ENCODE data around the gene GHR.
A peak's percentile ranks its signal among the peaks of the same experiment; 100 is the strongest.
"Not testable (repeated sequence)": the region's sequence is repeated elsewhere in the genome, so short reads cannot be mapped to it uniquely, and the experiment has no call there.

GHR gene

GRCh38 chr5:42569953-42570548 is 146.8 kb downstream of the GHR start:
- DNase-seq (ENCODE audit: low spot score): no peak

DNA sequence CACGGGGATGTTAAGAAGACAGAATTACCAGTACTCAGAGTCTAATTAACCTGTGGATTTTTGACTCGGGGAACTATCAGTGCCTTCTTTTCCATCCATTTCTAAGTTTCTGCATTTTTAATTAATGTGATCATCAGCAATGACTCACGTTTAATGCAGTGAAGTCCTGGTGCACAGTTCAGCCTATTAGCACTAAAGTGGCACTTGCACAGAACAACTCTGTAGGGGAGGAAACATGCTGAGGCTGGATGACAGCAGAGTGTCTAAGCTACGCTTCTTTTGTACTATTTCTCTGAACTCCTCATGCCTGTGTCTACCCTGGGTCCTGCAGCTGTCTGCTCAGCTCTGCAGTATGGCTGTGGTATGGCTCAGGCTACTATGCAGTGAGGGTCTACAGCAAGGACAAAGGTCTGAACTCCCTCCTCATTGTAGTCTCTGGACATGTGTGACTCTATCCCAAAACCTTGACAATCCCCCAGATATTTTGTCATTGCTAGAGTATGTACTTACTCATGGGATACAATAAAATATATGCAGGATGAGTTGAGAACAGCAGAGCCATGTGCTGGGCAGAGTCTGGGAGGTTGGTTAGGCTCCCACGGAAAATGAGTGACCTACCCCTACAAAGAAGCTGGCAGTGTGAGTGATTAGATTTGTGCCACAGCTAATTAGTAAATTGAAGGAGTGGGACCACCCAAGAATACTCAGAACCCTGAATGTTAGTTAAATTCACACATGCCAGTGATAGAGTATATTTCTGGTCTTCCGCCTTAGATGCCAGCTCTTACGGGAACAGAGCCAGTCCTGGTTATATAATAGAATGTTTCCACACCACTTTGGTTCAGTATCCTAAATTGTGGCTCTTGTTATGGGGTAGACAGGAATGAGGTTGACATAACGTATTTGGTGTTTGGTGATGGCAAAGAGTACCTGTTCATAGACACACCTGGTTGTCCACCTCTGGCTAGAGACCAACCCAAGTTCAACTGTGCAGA is 148.0 kb downstream of the GHR start:
- DNase-seq (ENCODE audit: low spot score): peak; percentile 33

GRCh38 chr5:42572313-42572712 is 149.1 kb downstream of the GHR start:
- DNase-seq (ENCODE audit: low spot score): no peak

- DNase-seq (ENCODE audit: low spot score): no peak
Measured at GRCh38 chr5:42573386-42573785, 150.1 kb downstream of the GHR start.

GRCh38 chr5:42575914-42576313 is 152.7 kb downstream of the GHR start:
- not testable (repeated sequence) for DNase-seq (ENCODE audit: low spot score)

DNA sequence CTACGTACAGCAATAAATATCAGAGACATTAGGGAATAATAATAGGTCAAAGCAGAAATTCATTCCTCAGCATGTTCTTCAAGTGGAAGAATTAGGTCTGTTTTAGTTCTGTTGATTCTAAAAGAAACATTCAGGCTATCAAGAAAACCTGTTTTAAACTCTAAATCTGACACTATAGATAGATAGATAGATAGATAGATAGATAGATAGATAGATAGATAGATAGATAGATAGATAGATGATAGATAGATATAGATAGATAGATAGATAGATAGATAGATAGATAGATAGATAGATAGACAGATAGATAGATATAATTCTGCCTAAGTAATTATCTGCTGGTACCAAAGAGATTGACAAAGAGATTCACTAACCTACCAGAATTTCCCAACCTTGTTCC is 155.7 kb downstream of the GHR start:
- DNase-seq (ENCODE audit: low spot score): not testable (repeated sequence)

GRCh38 chr5:42579320-42579719 is 156.1 kb downstream of the GHR start:
- DNase-seq (ENCODE audit: low spot score): peak; percentile 4

DNA sequence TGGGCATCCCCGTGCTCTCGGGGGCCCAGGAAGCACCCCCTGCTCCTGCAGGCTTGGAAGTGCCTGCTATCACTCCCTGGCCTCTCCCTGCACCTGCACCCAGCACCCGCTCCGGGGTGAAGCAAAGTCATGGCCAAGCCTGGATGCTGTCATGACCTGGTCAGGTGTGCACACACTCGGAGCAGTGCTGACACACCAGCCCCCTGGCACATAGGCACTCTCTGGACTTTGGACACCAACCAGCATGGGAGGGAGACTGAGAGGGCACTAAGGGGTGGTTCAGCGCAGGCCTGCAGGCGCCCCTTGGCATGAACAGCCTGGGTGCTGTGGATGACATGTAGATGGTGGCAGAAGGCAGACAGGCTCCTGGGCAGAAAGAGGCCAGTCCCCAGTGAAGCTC is 158.6 kb downstream of the GHR start:
- no peak for DNase-seq (ENCODE audit: low spot score)

DNA sequence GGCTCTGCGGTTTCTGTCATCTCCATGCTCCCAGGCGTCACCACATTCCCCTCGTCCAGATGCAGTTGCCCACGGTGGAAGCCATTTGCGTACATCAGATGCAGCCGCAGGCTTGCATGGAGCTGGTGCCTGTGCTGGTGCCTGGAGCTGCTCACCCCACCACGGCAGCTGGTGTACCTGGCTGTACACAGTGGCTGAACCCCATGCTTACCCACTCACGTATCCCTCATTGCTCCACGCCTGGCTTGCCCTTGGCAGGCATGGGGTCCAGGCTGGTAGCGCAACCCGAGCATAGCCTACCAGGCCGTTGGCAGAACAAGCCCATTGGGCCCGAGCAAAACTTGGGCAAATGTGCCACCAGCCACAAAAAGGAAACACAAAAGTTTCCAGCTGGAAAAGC is 159.5 kb downstream of the GHR start:
- no peak for DNase-seq (ENCODE audit: low spot score)

GRCh38 chr5:42583322-42583721 is 160.1 kb downstream of the GHR start:
- peak; percentile 62 for DNase-seq (ENCODE audit: low spot score)

DNA sequence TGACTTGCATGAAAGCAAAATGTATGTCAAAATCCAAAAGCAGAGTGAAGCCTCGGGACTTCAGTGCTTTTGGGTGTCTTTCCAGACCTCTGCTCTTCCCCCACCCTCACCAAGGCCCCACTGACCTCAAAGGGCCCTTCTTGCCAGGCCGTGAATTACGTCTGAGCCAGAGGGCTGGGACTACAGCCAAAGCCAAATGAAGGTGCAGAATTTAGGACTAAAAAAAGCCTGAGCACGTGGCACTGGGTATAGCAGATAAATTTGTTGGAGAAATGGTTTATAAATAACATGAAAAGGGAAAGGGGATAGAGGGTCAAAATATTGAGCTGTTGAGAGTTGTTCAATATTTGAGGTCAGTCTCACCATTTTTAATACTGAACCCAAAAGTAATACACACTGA is 163.4 kb downstream of the GHR start:
- DNase-seq (ENCODE audit: low spot score): no peak

DNA sequence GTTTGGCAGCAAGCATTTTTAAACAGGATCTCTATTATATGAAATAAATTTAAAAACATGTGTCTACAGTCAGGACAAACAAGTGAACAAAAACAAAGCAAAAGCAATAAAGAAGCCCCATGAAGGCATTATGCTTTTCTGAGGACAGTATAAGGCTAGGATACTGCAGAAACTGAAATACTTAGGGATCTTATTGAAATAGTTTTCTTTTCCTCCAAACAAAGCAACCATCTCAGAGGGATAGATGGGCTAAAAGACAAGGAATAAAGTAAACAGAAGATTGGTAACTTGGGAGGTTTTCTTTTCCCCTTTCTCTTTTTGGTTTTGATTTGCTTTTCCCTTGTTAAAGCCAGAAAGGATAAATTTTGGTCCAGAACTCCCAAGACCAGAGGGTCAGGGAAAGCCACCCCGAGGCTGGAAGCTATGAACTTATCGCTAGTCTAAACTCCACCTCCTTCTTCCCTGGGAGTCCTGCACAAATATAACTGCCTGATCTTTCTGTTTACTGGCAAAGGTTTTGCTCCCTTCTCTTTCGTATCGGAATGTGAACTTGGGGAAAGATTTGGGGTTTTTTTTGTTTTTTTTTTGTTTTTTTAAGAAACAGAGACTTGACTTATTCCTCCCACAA is 164.0 kb downstream of the GHR start:
- DNase-seq (ENCODE audit: low spot score): no peak

DNA sequence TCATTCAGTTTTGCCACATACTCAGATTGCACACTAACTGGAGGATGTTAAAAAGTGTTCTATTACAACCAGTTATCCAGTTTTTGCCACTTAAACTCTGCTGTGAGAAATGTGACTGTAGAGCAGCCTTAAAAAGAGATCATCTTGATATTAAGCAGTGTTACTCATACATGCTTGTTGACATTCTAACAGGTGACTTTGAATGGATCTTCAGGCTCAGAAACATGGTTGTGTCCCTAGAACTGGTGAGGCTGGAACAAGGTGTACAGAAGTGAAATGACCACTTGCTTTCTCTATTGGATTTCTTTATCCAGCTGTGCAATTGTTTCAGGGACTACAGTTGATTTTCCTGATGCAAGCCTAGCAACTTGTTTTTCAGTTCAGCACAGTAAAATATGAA is 167.3 kb downstream of the GHR start:
- no peak for DNase-seq (ENCODE audit: low spot score)

GRCh38 chr5:42591015-42591414 is 167.8 kb downstream of the GHR start:
- no peak for DNase-seq (ENCODE audit: low spot score)

DNA sequence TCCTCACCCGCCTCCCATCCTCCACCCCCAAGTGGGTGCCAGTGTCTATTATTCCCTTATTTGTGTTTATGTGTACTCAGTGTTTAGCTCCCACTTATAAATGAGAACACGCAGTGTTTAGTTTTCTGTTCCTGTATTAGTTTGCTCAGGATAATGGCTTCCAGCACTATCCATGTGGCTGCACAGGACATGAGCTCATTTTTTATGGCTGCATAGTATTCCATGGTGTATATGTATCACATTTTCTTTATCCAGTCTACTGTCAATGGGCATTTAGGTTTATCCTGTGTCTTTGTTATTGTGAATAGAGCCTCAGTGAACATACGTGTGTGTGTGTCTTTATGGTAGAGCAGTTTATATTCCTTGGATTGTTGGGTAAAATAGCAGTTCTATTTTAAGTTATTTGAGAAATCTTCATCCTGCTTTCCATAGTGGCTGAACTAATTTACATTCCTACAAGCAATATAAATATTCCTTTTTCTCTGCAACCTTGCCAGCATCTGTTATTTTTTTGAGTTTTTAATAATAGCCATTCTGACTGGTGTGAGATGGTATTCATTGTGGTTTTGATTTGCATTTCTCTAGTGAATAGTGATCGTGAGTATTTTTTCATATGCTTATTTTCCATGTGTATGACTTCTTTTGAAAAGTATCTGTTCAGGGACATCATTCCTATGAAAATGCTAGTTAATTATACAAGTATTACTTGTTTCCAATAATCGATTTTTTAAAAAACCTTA is 169.3 kb downstream of the GHR start:
- no peak for DNase-seq (ENCODE audit: low spot score)

- no peak for DNase-seq (ENCODE audit: low spot score)
Measured at GRCh38 chr5:42593591-42593990, 170.4 kb downstream of the GHR start.

DNA sequence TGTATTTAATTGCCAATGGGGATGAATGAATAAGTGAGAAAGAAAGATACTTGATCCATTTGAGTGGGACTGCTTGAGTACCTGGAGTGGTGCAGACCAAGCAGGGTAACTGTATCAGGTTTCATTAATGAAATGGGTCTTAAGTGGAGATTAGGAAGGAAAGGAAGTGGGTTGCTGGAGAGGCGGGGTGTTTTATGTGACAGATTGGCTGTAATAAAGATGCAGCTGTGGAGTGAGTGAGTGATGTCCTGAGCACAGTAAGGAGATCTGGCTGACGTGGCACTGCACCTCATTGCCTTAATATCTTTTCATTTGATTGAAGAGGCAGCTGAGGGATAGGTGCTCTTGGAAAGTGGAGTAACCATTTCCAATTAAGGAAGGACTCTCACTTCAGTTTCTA is 172.4 kb downstream of the GHR start:
- no peak for DNase-seq (ENCODE audit: low spot score)

- DNase-seq (ENCODE audit: low spot score): no peak
Measured at GRCh38 chr5:42596817-42597216, 173.6 kb downstream of the GHR start.

DNA sequence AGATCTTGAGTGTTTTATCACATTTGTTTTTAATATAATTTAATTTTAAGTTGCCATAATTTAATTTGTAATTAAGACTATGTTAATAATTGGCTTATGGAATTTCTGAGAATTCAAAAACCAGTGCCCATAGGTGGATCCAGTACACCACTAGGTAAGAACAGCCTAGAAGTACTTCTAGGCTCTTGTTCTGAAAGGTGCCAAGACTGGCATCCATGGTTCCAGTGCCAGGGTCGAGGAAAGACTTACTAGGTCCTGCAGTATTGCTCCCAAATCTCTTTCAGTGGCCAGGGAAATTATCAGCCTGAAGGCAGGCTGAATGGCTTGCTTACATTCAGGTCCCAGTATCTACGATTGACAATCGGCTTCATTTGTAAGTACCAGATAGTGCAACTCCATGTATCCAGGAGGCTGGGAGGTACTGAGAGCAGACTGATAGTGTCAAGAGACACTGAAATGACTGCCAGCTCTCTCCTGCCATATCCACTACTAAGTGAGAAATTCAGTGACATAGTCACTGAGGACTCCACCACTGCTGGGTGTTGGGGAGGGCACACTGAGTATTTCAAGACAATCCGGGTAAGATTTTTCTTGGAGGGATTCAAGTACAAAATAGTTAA is 174.2 kb downstream of the GHR start:
- DNase-seq (ENCODE audit: low spot score): no peak

DNA sequence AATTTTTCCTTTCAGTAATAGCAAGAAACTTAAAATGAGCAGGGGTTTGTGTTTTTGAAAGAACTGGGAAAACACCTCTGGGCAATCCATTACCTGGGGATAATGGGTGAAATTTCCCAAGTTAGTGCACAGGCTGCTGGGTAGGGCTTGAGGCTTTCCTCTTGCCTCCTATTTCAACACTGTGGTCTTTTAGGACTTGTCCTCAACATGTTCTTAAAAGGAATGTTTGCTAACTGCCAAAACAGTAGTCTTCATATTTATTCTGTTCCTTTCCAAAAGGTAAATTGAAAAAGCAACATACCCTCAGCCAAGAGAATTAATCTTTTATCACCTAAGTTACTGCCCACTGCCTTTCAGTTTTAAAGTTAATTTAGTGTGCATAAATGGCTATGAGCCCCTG is 175.1 kb downstream of the GHR start:
- no peak for DNase-seq (ENCODE audit: low spot score)

DNA sequence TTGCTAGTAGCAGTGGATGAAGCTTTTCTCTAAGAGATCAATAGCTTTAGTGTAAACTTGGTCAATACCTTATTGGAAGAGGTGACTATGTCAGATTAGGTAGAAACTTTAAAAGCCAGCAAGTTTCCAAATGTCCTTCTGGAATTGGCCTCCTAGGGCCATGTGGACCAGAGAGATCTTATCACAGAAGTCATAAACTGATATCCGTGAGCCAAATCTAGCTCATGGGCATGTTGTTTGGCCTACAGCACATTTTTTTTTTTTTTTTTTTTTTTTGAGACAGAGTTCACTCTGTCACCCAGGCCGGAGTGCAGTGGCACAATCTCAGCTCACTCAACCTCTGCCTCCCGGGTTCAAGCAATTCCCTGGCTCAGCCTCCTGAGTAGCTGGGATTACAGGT is 175.9 kb downstream of the GHR start:
- DNase-seq (ENCODE audit: low spot score): no peak

DNA sequence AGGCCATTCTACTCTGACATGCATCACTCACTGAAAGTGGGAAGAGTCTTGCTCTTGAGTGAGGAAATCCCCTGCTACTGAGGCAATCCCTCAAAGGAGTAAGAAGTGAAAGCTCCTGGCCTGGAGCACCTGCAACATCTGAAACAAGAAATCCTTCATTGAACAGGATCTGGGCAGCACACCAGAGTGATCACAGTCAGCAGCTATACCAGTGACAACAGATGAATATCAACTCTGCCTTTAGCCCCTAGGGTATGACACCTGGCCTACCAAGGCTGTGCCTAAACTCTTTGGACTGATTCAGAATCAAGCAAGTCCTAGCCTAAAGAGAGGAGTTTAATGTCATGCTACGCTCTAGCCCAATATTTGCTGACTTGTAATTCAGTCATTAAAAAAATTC is 177.2 kb downstream of the GHR start:
- no peak for DNase-seq (ENCODE audit: low spot score)
